ENCODE measurements around the gene BBS5.

- no peak for TF ChIP-seq CTCF (IDR thresholded peaks at IDR 0.05; ENCODE audit: insufficient read depth, low read length, poor library complexity, severe bottlenecking)
- TF ChIP-seq EZH2phosphoT487 (conservative IDR thresholded peaks at IDR 0.05; ENCODE audit: low read length) = no peak
Measured at GRCh38 chr2:169546756-169547155, 67.5 kb downstream of the BBS5 start.

Data from SU-DHL-6 (cell line).